HG02588 (cell line): ENCODE data around the gene FGF19.
"Not testable (repeated sequence)": the region's sequence is repeated elsewhere in the genome, so short reads cannot be mapped to it uniquely, and the experiment has no call there.

Source experiments
- ATAC-seq: cut with Tn5 transposase; IDR thresholded peaks from one replicate; pipeline ENCODE4 v1.9.1; 2021; ENCODE audit warnings: mild to moderate bottlenecking, moderate library complexity; ENCODE audit not compliant: unreplicated experiment

The FGF19 gene

GRCh38 chr11:69697469-69697843 lies 6.4 kb downstream of the FGF19 start:
- ATAC-seq, result no peak

DNA sequence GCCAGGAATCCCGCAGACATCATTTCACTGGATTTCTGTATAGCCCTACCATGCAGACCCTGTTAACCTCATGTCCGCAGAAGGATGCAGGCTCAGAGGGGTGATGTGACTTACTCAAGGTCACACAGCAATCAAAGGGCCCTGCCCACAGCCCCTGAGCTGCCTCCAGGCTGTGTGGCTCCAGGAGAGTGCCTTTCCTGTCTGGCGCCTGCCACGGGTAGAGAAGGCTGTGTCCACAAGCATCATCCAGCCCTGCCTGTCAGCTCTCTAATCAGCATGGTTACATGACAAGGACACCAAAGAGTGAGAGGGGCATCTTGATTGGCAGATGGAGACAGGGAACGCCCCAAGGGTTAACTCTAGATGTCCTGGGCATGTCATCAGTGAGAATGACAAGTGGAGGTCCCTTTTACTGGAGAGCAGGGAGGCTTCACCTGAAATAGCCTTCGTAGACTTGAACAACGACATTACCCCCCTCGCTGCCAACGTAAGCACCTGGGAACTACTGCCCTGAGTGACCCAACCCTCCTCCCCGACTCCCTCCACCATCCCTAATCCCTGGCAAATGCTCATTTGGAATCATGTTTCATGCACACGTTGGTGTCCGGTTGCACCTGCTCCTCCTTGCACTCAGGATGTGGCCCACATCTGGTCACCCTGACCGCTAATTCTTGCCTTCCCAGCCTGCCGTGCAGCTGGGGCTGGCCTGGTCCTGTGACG lies 6.9 kb downstream of the FGF19 start:
- ATAC-seq, result no peak

- not testable (repeated sequence) for ATAC-seq
Measured at GRCh38 chr11:69695995-69696394, 7.8 kb downstream of the FGF19 start.

GRCh38 chr11:69695581-69695980 lies 8.2 kb downstream of the FGF19 start:
- ATAC-seq, result no peak

DNA sequence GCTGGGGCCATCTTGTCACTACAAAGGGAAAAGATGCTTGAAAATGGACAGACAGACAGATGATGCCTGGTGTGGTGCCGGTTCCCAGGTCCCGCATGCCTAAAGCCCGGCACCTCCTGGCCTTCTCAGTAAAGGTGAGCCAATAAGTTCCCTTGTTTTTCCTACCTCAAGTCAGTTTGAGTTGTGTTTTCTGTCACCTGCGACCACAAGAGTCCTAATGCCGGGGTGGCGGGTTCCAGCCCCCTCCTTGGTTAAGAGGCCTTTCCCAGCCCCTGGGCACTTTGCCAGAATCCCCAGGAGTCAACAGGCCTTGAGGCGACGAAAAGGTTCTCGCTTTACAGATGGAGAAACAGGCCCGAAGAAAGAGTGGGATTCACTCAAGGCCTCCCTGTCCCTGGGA lies 9.0 kb downstream of the FGF19 start:
- no peak for ATAC-seq

DNA sequence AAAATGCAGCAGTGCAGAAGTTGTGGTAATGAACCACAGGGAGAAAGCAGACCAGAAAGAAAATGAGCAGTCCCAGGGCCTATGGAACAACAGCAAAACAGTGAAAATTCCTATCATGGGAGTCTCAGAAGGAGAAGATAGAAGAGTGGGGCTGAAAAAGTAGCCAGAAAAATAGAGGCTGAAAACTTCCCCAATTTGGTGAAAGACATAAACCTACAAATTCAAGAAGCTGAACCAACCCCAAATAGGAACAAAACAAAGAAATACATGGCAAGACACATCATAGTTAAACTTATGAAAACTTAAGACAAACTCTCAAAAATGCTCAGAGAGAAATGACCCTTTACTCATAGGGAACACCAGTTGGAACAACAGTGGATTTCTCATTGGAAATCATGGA lies 11.4 kb downstream of the FGF19 start:
- no peak for ATAC-seq

GRCh38 chr11:69691463-69691862 lies 12.4 kb downstream of the FGF19 start:
- no peak for ATAC-seq

DNA sequence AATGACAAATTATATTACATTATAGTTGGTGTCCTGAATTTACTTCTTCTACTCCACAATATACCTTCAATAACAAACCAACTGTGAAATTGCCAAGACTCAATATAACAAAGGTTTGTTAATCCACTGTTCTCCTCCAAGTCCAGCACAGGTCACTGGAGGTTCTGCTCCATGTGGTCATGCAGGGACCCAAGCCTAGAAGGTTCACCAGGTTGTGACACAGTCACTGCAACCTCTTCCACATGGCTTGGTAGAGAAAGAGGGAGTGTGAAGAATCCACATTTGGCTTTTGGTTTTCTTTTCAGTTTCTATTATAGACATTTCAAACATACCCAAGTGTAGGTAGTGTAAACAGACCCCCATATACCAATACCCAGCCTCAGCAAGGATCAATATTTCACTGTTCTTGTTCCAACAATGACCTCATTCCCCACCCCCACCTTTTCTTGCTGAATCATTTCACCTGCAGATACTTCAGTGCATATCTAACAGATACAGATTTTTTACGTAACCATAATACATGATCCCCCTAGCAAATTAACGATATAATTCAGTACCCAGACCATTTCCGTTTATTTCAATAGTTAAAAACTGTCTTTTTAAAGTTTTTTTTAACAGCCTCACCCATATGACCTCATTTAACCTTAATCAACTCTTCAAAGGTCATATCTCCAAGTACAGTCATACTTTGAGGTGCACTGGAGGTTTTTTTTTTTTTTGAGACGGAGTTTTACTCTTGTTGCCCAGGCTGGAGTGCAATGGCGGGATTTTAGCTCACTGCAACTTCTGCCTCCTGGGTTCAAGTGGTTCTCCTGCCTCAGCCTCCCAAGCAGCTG lies 14.1 kb downstream of the FGF19 start:
- no peak for ATAC-seq

DNA sequence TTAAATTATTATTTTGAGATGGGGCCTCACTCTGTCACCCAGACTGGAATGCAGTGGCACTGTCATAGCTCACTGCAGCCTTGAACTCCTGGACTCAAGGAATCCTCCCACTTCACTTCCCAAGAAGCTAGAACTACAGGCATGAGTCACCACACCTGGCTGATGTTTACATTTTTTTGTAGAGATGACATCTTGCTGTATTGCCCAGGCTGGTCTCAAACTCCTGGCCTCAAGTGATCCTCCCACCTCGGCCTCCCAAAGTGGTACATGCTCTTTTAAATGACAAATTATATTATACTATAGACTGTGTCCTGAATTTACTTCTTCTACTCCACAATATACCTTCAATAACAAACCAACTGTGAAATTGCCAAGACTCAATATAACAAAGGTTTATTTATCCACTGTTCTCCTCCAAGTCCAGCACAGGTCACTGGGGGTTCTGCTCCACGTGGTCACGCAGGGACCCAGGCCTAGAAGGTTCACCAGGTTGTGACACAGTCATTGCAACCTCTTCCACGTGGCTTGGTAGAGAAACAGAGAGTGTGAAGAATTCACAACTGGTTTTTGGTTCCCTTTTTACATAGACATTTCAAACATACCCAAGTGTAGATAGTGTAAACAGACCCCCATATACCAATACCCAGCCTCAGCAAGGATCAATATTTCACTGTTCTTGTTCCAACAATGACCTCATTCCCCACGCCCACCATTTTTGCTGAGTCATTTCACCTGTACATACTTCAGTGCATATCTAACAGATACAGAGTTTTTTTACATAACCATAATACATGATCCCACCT lies 15.7 kb downstream of the FGF19 start:
- ATAC-seq, result not testable (repeated sequence)

DNA sequence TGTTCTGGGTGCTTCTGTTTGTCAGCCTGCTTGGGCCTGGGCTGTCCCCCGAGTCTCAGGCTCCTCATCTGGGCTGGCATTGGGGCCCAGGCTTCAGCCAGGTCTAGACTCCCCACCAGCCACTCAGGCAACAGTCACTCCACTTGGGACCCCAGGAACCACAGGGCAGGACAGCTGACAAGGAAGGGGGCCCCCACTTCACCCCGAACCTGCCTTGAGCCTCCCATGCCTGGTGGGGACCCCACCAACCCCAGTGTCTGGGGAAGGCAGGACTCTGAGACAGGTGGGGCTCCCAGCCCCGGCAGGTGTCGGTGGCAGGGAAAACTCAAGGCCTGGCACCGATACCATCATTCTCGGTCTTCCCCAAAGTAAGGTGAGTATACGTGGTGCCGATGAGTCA lies 17.0 kb downstream of the FGF19 start:
- no peak for ATAC-seq

GRCh38 chr11:69686452-69686851 lies 17.4 kb downstream of the FGF19 start:
- no peak for ATAC-seq

DNA sequence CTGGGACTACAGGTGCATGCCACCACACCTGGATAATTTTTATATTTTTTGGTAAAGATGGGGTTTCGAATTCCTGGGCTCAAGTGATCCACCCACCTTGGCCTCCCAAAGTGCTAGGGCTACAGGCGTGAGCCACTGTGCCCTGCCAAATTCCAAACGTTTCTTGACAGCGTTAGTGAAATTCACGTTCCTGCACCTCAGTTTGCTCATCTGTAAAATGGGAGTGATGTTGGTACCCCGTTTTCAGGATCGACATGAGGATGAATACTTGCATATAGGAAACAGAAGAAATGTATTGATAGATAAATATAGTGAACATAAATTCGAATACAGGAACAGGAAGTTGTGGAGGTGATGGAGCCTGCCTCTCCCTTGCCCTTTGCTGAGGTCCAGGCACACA lies 18.5 kb downstream of the FGF19 start:
- no peak for ATAC-seq

DNA sequence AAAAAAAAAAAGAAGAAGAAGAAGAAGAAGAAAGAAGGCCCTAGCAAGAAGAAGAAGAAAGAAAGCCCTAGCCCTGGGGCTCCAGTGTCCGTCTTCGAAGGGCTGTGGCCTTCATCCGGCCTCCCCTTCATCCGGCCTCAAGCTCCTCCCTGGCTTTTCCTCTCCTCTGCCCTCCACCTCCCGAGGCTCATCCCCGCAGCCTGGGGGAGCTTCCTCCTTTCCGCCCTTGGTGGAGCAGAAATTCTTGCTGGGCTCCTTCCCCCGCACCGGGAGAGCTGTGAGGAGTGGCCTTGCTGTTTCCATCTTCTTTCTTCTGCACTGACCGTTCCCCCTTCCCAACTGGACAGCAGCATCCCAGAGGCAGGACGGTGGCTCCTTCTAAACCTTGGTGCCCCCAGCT lies 19.2 kb downstream of the FGF19 start:
- no peak for ATAC-seq

DNA sequence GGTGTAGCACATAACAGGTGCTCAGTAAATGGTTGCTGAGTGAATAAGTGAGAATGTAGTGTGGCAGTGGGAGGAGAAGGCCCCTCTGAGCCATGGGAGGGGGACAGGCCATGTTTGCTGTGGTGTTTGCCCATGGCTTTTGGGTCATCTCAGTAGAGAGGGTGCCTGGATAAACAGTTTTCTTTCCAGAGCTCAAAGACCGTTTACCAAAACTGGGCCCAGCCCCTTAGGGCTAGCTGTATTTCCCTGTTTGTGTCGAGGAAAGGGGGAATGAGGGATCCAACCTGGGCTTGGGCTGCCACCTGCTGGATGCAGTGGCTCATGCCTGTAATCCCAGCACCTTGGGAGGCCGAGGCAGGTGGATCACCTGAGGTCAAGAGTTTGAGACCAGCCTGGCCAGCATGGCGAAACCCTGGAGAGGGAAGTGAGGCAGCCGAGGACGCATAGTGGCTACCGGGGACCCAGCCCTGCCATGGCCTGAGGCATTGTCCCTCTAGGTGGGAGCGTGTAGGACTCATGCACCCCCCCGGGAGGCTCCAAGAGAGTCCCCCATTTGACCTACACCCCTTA lies 20.0 kb downstream of the FGF19 start:
- no peak for ATAC-seq

- no peak for ATAC-seq
Measured at GRCh38 chr11:69682681-69683326, 21.0 kb downstream of the FGF19 start.

DNA sequence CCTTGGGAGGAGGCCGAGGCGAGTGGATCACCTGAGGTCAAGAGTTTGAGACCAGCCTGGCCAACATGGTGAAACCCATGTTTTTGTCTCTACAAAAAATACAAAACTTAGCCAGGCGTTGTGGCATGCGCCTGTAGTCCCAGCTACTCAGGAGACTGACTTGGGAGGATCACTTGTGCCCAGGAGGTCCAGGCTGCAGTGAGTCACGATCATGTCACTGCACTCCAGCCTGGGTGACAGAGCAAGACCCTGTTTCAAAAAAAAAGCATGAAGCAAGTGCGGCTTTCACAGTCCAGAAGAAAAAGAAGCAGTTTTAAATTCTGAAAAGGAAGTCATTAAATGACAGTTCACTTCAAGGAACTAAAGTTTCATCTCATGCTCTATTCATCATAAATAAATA lies 21.6 kb downstream of the FGF19 start:
- no peak for ATAC-seq

DNA sequence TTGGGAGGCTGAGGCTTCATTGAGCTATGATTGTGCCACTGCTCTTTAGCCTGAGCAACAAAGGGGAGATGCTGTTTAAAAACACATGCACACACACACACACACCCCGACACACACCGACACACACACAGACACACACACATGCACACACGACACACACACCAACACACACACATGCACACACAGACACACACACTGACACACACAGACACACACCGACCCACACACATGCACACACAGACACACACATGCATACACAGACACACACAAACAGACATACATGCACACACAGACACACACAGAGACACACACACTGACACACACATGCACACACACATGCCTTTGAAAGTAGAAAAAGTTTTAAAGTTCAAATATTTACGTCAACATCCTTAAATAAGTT lies 23.1 kb downstream of the FGF19 start:
- ATAC-seq, result no peak

DNA sequence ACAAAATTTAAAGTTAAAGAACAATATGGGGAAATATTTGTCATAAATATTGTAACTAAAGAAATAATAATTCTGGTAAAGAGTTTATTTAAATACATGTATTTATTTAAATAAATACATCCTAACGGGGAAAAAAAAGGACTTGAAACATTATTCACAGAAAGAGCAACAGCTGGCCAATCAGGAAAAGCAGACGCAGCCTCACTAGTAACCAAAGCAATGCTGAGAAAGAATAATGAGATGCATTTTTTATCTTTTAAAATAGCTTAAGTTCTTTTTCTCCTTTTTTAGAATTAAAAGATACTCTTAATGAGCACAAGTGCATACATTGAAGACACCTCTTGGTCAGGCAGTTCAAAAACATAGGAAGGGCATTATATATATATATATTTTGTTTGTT lies 26.1 kb downstream of the FGF19 start:
- ATAC-seq, result no peak

DNA sequence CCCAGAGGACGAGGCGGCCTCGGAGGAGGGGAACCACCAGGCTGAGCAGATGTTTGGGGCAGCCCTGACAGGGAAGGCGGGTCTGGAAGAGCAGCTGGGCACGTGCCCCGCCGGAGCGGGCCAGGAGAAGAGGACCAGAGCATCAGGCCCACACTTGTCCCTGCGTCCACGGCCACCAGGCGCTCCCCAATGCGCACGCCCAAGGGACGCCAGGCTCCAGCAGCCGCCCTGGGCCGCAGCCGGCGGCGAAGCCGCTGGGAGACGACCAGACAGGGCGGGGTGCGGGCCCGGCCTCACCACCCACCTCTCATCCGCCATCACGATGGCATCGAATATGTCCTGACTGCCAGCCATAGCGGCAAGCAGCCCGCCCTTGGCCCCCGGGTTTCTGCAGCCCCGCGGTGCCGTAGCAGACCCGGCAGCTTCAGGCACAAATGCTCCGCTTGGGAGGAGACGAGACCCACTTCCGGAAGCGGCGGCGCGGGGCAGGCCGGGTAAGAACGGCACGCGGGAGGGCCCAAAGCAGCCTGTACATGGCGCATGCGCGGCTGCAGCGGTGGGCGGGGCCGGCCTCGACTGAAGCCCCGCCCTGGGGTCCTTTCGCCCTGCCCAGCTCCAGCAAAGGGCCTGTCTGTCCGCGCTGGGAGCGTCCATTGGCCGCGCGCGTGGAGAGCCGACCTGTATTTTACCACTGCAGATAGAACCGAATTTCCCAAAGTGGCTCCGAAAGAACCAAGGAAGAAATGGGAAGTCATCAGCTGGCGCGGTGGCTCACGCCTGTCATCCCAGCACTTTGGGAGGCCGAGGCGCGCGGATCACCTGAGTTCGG lies 28.7 kb downstream of the FGF19 start, which contains the start of gene LTO1:
Gene LTO1 (minus strand): TSS at position 468 of the 829 bp plus-strand sequence. CDS start 114 bp downstream, at position 354.
- ATAC-seq, result peak; percentile 90
